Activated CD8-positive, alpha-beta T cell treated with anti-CD3 and anti-CD28 coated beads for 36 hours (primary cell): Measurements from ENCODE around the gene MEIS3. TPM values are rescaled to one million over a fixed set of nuclear protein-coding genes. Genes with fewer than 3 reads are reported as not detected.

ENCODE experiments used
- ATAC-seq: fragments of 200-7000 bp; cut with Tn5 transposase; one replicate; pipeline ENCODE4 v1.10.0; 2021; ENCODE audit warnings: mild to moderate bottlenecking, moderate library complexity
- CTCF ChIA-PET: fragments of 350-600 bp; sonication (Branson Sonifier 250); formaldehyde crosslinking; loops from one replicate; lab custom pipeline; 2021; ENCODE audit warnings: antibody characterized with exemption; lab: Charles Lee
- POLR2A ChIA-PET: fragments of 350-600 bp; sonication (Branson Sonifier 250); formaldehyde crosslinking; loops from one replicate; lab custom pipeline; 2021; ENCODE audit warnings: antibody characterized with exemption; lab: Charles Lee
- DNase-seq: peaks from one replicate; pipeline ENCODE4 v3.0.0-alpha.2; 2020
- H3K27ac Mint-ChIP-seq: one replicate; pipeline ENCODE4 v1.8.0; 2021; ENCODE audit warnings: mild to moderate bottlenecking, mixed read lengths
- H3K27me3 Mint-ChIP-seq: one replicate; pipeline ENCODE4 v1.8.0; 2021; ENCODE audit warnings: mixed read lengths
- H3K36me3 Mint-ChIP-seq: one replicate; pipeline ENCODE4 v1.8.0; 2021; ENCODE audit warnings: low read depth, mixed read lengths
- H3K4me1 Mint-ChIP-seq: one replicate; pipeline ENCODE4 v1.8.0; 2021; ENCODE audit warnings: low read depth, mixed read lengths
- H3K4me3 Mint-ChIP-seq: one replicate; pipeline ENCODE4 v1.8.0; 2021; ENCODE audit warnings: mild to moderate bottlenecking, moderate library complexity, mixed read lengths
- H3K9me3 Mint-ChIP-seq: one replicate; pipeline ENCODE4 v1.8.0; 2021; ENCODE audit warnings: mixed read lengths
- intact Hi-C: fragments of 100-400 bp; cut with micrococcal nuclease; formaldehyde crosslinking; loops from one replicate; pipeline ENCODE4 v1.10.0; 2022
- total RNA-seq, 2 experiments: library from RNA; stranded (reverse); gene quantifications; one replicate each; pipeline ENCODE4 v1.2.3, GENCODE V29; 2021
- TF ChIP-seq, protein P1 (sequence below): fragments of 200-600 bp; IDR thresholded peaks from one replicate; pipeline ENCODE4 v1.8.0; 2022; ENCODE audit warnings: antibody characterized with exemption, mild to moderate bottlenecking

The MEIS3 gene
- total RNA-seq, 2 experiments from 2014 or later: not detected

GRCh38 chr19:47377208-47377701 is 42.1 kb downstream of the MEIS3 start:
- no peak overlapping the region for H3K4me3 Mint-ChIP-seq
- ATAC-seq: no peak
- ChIA-PET POLR2A (no interaction called here), CTCF (interaction anchor here (3.8 kb wide), 1 partner anchor 14 kb away, joined by 10 read pairs; no protein-coding TSS in a partner anchor)
- H3K27ac Mint-ChIP-seq: no peak overlapping the region
- H3K27me3 Mint-ChIP-seq: no peaks in the 10 kb centered on the region
- TF ChIP-seq, protein P1, sequence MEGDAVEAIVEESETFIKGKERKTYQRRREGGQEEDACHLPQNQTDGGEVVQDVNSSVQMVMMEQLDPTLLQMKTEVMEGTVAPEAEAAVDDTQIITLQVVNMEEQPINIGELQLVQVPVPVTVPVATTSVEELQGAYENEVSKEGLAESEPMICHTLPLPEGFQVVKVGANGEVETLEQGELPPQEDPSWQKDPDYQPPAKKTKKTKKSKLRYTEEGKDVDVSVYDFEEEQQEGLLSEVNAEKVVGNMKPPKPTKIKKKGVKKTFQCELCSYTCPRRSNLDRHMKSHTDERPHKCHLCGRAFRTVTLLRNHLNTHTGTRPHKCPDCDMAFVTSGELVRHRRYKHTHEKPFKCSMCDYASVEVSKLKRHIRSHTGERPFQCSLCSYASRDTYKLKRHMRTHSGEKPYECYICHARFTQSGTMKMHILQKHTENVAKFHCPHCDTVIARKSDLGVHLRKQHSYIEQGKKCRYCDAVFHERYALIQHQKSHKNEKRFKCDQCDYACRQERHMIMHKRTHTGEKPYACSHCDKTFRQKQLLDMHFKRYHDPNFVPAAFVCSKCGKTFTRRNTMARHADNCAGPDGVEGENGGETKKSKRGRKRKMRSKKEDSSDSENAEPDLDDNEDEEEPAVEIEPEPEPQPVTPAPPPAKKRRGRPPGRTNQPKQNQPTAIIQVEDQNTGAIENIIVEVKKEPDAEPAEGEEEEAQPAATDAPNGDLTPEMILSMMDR: no peak
- peaks cover 27% of the 10 kb centered on the region for H3K36me3 Mint-ChIP-seq
- no peaks in the 10 kb centered on the region for H3K9me3 Mint-ChIP-seq
- intact Hi-C loops: no loop called here
- DNase-seq: no peak
- H3K4me1 Mint-ChIP-seq: peaks cover 17% of the 10 kb centered on the region

DNA sequence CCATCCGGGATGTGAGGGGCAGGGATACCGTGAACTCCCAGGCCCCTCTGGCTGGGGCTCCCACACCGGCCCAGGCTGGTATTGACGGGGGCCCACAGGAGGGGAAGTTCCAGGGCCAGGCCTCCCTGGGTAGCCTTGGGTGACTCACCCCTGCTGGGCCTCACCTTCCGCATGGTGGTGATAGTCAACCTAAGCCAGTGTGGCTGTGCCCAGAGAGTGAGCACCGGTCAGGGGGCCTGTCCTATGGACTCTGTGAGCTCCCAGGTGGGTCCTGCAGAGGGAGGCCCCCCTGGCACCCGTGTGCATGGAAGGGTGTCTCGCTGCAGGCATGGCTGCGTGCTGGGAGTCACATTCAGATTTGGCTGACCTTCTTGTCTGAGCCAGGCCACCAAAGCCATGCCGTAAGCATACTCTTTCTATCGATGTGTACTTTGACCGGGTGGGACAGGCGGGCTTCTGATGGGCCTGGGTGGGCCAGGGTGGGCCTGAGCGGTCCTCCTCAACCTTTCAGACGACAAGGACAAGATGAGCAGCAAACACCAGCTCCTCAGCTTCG is 42.7 kb downstream of the MEIS3 start:
- CTCF ChIA-PET: interaction anchor here (3.8 kb wide), 1 partner anchor 15 kb away, joined by 10 read pairs; no protein-coding TSS in a partner anchor
- intact Hi-C loops: no loop called here
- no peak overlapping the region for H3K4me3 Mint-ChIP-seq

DNA sequence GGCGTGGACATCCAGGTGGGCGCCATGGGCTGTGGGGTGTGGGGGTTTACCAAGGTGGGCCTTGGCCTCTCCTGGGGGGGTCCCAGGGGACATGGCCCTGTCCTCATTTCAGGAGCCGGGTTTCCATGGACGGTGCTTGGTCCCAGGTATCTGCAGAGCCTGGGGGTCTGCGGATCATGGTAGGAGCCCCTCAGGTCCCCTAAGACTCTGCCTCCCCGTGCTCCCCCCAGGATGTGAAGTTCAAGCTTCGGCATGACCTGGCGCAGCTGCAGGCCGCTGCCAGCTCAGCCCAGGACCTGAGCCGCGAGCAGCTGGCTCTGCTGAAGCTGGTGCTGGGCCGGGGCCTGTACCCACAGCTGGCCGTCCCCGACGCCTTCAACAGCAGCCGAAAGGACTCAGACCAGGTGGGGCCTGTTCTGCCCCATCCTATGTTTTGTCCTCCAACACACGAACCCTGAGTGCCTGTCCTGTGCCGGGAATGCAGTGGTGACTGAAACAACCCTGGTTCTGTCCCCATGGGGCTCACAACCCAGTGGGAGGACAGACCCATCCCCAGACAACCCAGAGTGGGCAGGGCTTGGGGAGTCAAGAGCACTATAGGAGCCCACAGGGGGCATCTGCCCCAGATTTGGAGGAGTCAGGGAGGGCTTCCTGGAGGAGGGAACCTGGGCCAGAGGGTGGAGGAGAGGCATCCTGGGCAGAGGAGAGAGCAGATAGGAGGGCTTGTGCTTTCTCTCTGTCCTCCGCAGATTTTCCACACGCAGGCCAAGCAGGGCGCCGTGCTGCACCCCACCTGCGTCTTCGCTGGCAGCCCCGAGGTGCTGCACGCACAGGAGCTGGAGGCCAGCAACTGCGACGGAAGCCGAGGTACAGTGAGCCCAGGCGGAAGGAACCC is 43.4 kb downstream of the MEIS3 start:
- intact Hi-C loops: no loop called here
- Mint-ChIP-seq H3K27ac (no peak overlapping the region), H3K4me3 (no peak overlapping the region), H3K27me3 (no peaks in the 10 kb centered on the region), H3K36me3 (peaks cover 24% of the 10 kb centered on the region), H3K9me3 (no peaks in the 10 kb centered on the region), H3K4me1 (peaks cover 8% of the 10 kb centered on the region)
- ChIA-PET POLR2A (no interaction called here), CTCF (interaction anchor here (3.8 kb wide), 1 partner anchor 15 kb away, joined by 10 read pairs; no protein-coding TSS in a partner anchor)
- DNase-seq (no peak), ATAC-seq (no peak)
- TF ChIP-seq, protein P1: no peak

More for the DNA sequence above, 42.7 kb downstream of the MEIS3 start:
- POLR2A ChIA-PET: no interaction called here
- TF ChIP-seq, protein P1: no peak
- no peak overlapping the region for H3K27ac Mint-ChIP-seq
- H3K9me3 Mint-ChIP-seq: no peaks in the 10 kb centered on the region
- H3K4me1 Mint-ChIP-seq: peaks cover 12% of the 10 kb centered on the region
- no peak for ATAC-seq
- DNase-seq: no peak
- peaks cover 29% of the 10 kb centered on the region for H3K36me3 Mint-ChIP-seq
- no peaks in the 10 kb centered on the region for H3K27me3 Mint-ChIP-seq

DNA sequence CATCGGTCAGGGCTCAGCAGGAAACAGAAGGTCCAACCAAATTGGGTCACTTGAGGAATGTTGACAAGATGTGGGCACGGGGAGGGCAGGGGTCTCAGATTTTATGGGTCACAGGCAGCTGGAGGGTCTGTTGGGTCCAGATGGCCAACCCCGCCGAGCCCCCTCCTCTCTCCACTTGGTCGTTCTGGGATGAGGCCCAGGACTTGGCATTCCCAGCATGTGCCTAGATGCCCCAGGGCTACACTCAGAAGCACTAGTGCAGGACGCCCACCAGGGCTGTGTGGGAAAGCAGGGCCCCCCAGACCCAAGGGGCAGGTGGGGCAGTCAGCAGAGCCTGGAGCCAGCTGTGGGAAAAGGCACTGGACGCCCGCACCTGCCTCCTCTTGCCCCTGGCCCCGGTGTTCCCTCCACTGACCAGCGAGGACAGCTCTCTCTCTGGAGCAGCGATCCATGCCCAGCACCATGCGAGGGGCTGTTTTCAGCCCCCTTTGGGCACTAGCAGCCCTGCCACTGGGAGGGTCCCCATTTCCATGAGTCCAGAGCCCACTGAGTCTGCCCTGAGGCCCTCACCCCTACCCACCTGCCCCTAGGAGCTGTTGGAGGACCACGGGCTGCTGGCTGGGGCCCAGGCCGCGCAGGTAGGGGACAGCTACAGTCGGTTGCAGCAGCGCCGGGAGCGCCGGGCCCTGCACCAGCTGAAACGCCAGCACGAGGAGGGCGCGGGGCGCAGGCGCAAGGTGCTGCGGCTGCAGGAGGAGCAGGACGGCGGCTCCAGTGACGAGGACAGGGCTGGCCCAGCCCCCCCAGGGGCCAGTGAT is 44.2 kb downstream of the MEIS3 start:
- TF ChIP-seq, protein P1: no peak
- Mint-ChIP-seq H3K27ac (no peak overlapping the region), H3K4me1 (peaks cover 2% of the 10 kb centered on the region), H3K36me3 (peaks cover 20% of the 10 kb centered on the region), H3K9me3 (no peaks in the 10 kb centered on the region), H3K4me3 (no peak overlapping the region), H3K27me3 (no peaks in the 10 kb centered on the region)
- CTCF ChIA-PET: interaction anchor here (3.8 kb wide), 1 partner anchor 16 kb away, joined by 10 read pairs; no protein-coding TSS in a partner anchor
- intact Hi-C loops: no loop called here
- POLR2A ChIA-PET: no interaction called here
- DNase-seq (no peak), ATAC-seq (no peak)
